Fibroblast of mammary gland (primary cell): ENCODE measurements around the gene PREB.

ENCODE experiments used
- DNase-seq: peaks from one replicate; pipeline ENCODE4 v3.0.0-alpha.2; 2010; ENCODE audit warnings: low read depth
- H3K4me3 ChIP-seq: 2 replicates; pipeline ENCODE4 v1.5.1; 2011; ENCODE audit warnings: low read depth, mild to moderate bottlenecking, low read length, moderate library complexity; ENCODE audit not compliant: control insufficient read depth
- TF ChIP-seq, protein P1 (sequence below): conservative IDR thresholded peaks from 2 replicates; pipeline ENCODE4 v1.5.1; 2011; ENCODE audit warnings: low read depth, low read length, inconsistent platforms; ENCODE audit not compliant: control insufficient read depth, insufficient read depth

Gene PREB

GRCh38 chr2:27175330-27175729 is 40.9 kb upstream of the PREB start:
- H3K4me3 ChIP-seq: no peak overlapping the region
- DNase-seq: peak; percentile 40
- TF ChIP-seq, protein P1, sequence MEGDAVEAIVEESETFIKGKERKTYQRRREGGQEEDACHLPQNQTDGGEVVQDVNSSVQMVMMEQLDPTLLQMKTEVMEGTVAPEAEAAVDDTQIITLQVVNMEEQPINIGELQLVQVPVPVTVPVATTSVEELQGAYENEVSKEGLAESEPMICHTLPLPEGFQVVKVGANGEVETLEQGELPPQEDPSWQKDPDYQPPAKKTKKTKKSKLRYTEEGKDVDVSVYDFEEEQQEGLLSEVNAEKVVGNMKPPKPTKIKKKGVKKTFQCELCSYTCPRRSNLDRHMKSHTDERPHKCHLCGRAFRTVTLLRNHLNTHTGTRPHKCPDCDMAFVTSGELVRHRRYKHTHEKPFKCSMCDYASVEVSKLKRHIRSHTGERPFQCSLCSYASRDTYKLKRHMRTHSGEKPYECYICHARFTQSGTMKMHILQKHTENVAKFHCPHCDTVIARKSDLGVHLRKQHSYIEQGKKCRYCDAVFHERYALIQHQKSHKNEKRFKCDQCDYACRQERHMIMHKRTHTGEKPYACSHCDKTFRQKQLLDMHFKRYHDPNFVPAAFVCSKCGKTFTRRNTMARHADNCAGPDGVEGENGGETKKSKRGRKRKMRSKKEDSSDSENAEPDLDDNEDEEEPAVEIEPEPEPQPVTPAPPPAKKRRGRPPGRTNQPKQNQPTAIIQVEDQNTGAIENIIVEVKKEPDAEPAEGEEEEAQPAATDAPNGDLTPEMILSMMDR: no peak

DNA sequence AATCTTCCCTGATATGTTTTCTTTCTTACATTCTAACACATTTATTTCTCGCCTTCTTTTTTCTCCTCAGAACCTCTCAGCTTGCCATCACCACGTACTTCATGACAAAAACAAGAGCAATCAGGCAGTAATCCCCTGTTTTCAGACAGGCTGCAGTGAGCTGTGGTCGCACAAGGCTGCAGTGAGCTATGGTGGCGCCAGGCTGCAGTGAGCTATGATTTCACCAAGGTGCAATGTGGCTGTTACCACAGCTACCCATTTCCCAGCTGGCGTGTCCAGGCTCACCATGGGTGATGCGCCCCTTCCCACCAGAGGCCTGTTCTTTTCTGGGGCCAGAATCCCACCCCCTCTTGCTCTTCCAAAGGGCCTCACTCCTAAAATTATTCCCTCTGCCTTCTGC is 40.2 kb upstream of the PREB start:
- H3K4me3 ChIP-seq: no peak overlapping the region
- DNase-seq: no peak
- TF ChIP-seq, protein P1: no peak

- TF ChIP-seq, protein P1: no peak
- no peak overlapping the region for H3K4me3 ChIP-seq
- DNase-seq: peak; percentile 28
Observed at GRCh38 chr2:27171351-27171848, 37.0 kb upstream of the PREB start.

DNA sequence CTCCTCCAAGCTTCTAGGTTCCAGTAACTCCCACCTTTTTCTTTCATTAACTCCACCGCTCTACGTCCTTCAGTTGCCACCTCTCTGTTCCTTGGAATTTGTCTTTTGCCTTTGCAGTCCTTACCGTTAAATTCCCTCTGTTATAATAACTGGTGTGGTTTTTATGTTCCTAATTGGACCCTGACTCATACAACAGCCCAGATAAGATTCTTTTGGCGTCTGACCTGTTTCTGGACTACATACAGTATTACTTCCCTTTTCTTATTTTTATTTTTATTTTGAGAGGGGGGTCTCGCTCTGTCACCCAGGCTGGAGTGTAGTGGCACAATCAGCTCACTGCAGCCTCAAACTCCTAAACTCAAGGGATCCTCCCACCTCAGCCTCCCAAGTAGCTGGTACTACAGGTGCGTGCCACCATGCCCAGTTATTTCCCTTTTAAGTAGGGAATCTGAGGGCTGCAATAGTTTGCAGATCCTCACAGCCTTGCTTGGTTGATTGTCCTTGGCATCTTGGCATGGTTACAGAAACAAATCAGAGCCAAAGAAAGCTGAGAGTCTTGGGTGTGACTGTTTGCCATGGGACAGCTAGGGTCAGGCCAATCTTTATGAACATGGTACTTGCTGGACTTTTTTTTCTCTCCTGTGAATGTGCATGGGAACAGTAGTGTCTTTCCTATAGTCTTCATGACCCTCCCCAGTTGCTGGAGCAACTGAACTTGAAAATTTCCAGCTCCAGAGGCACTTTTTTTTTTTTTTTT is 36.3 kb upstream of the PREB start:
- TF ChIP-seq, protein P1: no peak
- no peak for DNase-seq
- no peak overlapping the region for H3K4me3 ChIP-seq

DNA sequence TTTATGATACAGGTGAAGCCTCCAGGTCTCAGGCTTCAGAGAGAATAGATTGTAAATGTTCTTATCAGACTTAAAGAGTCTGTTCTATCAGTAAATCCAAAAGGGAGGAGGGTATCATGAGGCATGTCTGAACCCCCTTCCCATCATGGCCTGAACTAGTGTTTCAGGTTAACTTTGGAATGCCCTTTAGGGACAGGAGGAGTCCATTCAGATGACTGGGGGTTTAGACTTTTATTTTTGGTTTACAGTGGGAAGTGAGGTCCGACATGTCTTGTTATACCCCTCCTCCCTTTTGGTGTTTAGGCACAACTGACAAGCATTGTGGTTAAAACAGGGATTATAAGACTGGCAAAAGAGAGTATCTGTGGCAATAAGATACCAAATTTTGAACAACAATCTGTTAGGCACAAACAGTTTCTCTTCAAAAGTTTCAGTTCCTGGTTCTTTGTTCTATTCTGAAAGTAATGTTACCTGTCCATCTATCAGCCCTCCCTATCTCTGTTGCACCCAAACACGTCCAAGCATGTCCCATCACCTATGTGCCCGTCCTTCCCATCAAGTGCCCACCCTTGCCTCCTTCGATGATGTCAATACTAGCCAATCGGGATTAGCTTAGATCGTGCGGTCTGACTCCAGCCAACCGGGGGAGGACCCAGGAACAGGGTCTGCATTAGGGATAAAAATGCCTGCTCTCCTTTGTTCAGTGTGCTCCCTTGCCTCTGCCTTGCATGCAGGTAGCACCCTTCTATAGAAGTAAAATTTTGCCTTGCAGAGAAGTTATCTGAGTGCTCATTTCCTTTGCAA is 30.7 kb upstream of the PREB start:
- no peak overlapping the region for H3K4me3 ChIP-seq
- TF ChIP-seq, protein P1: no peak
- no peak for DNase-seq

DNA sequence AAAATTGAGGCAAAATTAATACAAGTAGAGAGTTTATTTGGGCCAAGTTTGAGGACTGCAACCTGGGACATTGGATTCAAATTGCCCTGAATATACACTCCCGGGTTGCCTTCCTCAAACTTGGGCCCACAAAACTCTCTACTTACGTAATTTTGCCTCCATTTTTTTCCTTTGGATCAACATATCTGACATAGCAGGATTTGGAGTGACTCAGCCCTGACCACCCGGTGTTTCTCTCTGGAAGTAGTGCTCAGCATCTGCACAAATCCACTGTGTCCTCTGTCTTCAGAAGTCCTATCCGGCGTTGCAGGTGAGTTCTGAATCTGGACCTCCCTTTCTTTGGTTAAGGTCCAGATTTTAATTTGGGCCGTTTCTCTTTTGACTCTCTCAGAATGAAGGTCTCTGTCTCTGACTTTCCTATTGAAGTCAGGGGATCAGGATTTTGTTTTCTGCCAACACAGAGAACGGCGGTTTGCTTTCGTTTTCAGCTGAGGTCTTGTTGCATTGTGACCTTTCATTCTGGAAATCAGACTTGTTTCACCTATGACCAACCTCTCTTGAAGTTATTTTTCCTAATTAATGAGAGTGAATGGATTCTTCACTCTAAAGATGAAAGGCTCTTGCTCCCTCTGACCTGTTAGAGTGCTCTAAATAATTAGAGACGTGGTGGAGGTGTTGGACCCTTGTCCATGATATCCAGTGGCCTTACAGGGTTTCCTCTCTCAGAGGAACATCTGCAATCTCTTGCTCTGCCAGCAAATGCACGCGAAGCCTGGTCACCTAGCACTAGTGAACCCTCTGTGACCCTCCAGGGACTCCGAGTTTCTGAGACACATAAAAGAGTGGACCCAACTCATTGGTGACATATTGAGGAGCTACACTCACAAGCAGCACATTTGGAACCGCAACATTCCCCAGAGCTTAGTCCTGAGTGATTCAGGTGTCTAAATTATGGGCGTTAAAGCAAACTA is 28.0 kb upstream of the PREB start:
- DNase-seq: peak; percentile 26
- H3K4me3 ChIP-seq: no peak overlapping the region
- TF ChIP-seq, protein P1: no peak
